IMR-90 (cell line): Measurements from ENCODE around the gene BTN2A1. TPM values are rescaled to one million over a fixed set of nuclear protein-coding genes. Genes with fewer than 3 reads are reported as not detected.

Experiments used
- ATAC-seq: fragments of 200-7000 bp; cut with Tn5 transposase; 2 replicates; pipeline ENCODE4 v1.9.1; 2020; ENCODE audit warnings: low read depth, mild to moderate bottlenecking, moderate library complexity
- BruUV-seq: library from RNA; stranded (reverse); fragments of 400-500 nt; replicated peaks from 2 replicates; lab custom pipeline; 2021; lab: Mats Ljungman, UMichigan
- CTCF ChIA-PET: fragments of 300-600 bp; formaldehyde crosslinking; extraction: SDS; loops from one replicate; lab custom pipeline; 2021; ENCODE audit warnings: antibody characterized with exemption; lab: Yijun Ruan, JAX
- POLR2A ChIA-PET: fragments of 300-600 bp; sonication (Branson Sonifier 250); formaldehyde crosslinking; loops from one replicate; lab custom pipeline; 2022; ENCODE audit warnings: antibody characterized with exemption; ENCODE audit not compliant: unreplicated experiment; lab: Charles Lee
- DNase-seq: peaks from one replicate; pipeline ENCODE4 v3.0.0; 2013
- H2AFZ ChIP-seq: replicated peaks from 2 replicates; pipeline ENCODE3; 2013; ENCODE audit warnings: low read length, mild to moderate bottlenecking; ENCODE audit not compliant: poor library complexity
- H2AK5ac ChIP-seq: 2 replicates; pipeline ENCODE4 v1.6.1; 2013; ENCODE audit warnings: low read depth, low read length, inconsistent platforms
- H2AK9ac ChIP-seq: replicated peaks from 2 replicates; pipeline ENCODE3; 2013; ENCODE audit warnings: mild to moderate bottlenecking, low read depth, low read length, moderate library complexity; ENCODE audit not compliant: poor library complexity
- H2BK120ac ChIP-seq: 2 replicates; pipeline ENCODE4 v1.6.1; 2013; ENCODE audit warnings: low read depth, low read length, inconsistent platforms
- H2BK15ac ChIP-seq: 3 replicates; pipeline ENCODE4 v1.6.1; 2013; ENCODE audit warnings: low read depth, low read length, inconsistent platforms
- H2BK20ac ChIP-seq: 2 replicates; pipeline ENCODE4 v1.6.1; 2013; ENCODE audit warnings: low read depth, mild to moderate bottlenecking, inconsistent platforms, low read length, moderate library complexity
- H2BK5ac ChIP-seq: 2 replicates; pipeline ENCODE4 v1.6.1; 2013; ENCODE audit warnings: mild to moderate bottlenecking, low read depth, low read length, inconsistent platforms; ENCODE audit not compliant: poor library complexity, severe bottlenecking
- H3K14ac ChIP-seq: replicated peaks from 2 replicates; pipeline ENCODE4 v1.6.1; 2013; ENCODE audit warnings: low read depth, low read length, inconsistent platforms
- H3K18ac ChIP-seq: 2 replicates; pipeline ENCODE4 v1.6.1; 2013; ENCODE audit warnings: low read depth, low read length, control low read depth
- H3K23ac ChIP-seq: 2 replicates; pipeline ENCODE4 v1.6.1; 2013; ENCODE audit warnings: low read depth, low read length, inconsistent platforms
- H3K27ac ChIP-seq: 2 replicates; pipeline ENCODE4 v1.5.1; 2013; ENCODE audit warnings: mild to moderate bottlenecking, control low read depth, low read length; ENCODE audit not compliant: insufficient read depth
- H3K27me3 ChIP-seq: 2 replicates; pipeline ENCODE4 v1.6.1; 2013; ENCODE audit warnings: low read length; ENCODE audit not compliant: control insufficient read depth, insufficient read depth
- H3K36me3 ChIP-seq: 2 replicates; pipeline ENCODE4 v1.6.1; 2013; ENCODE audit warnings: low read length, mixed read lengths; ENCODE audit not compliant: control insufficient read depth, insufficient read depth
- H3K4ac ChIP-seq: 2 replicates; pipeline ENCODE4 v1.6.1; 2013; ENCODE audit warnings: low read depth, low read length, inconsistent platforms
- H3K4me1 ChIP-seq: 2 replicates; pipeline ENCODE4 v1.6.1; 2013; ENCODE audit warnings: low read length, mixed read lengths; ENCODE audit not compliant: control insufficient read depth, insufficient read depth
- H3K4me2 ChIP-seq: 2 replicates; pipeline ENCODE4 v1.6.1; 2013; ENCODE audit warnings: low read depth, mild to moderate bottlenecking, control low read depth, low read length, moderate library complexity
- H3K4me3 ChIP-seq: 2 replicates; pipeline ENCODE4 v1.5.1; 2013; ENCODE audit warnings: low read depth, mild to moderate bottlenecking, control low read depth, low read length, moderate library complexity; ENCODE audit not compliant: insufficient read depth
- H3K56ac ChIP-seq: 2 replicates; pipeline ENCODE4 v1.6.1; 2013; ENCODE audit warnings: low read length, inconsistent platforms; ENCODE audit not compliant: insufficient read depth; ENCODE audit errors: extremely low read depth
- H3K79me1 ChIP-seq, 2 experiments: 2 replicates each; pipeline ENCODE4 v1.6.1; 2013; ENCODE audit warnings: low read length in 2 of 2, inconsistent platforms in 1 of 2, low read depth in 1 of 2
- H3K9ac ChIP-seq: 2 replicates; pipeline ENCODE4 v1.6.1; 2013; ENCODE audit warnings: low read depth, low read length, control low read depth
- H3K9me1 ChIP-seq: 2 replicates; pipeline ENCODE4 v1.6.1; 2013; ENCODE audit warnings: low read length, inconsistent platforms; ENCODE audit not compliant: insufficient read depth
- H3K9me3 ChIP-seq: 2 replicates; pipeline ENCODE4 v1.6.1; 2013; ENCODE audit warnings: low read length; ENCODE audit not compliant: control insufficient read depth, insufficient read depth
- H4K20me1 ChIP-seq: 2 replicates; pipeline ENCODE4 v1.6.1; 2013; ENCODE audit warnings: low read length, inconsistent platforms; ENCODE audit not compliant: insufficient read depth
- H4K5ac ChIP-seq: 2 replicates; pipeline ENCODE4 v1.6.1; 2013; ENCODE audit warnings: mild to moderate bottlenecking, low read depth, low read length, control low read depth
- H4K8ac ChIP-seq, 2 experiments: 2 replicates each; pipeline ENCODE4 v1.6.1; 2013; ENCODE audit warnings: low read depth in 2 of 2, low read length in 2 of 2, control low read depth in 1 of 2, inconsistent platforms in 1 of 2
- H4K91ac ChIP-seq: 2 replicates; pipeline ENCODE4 v1.6.1; 2013; ENCODE audit warnings: low read depth, low read length, inconsistent platforms; ENCODE audit not compliant: insufficient read depth
- CEBPB ChIP-seq: IDR thresholded peaks from 2 replicates; pipeline ENCODE4 v1.6.1; 2012; ENCODE audit warnings: low read depth, low read length, improper control_type of control experiment
- CHD1 ChIP-seq: IDR thresholded peaks from 2 replicates; pipeline ENCODE4 v1.6.1; 2012; ENCODE audit warnings: low read depth, low read length, improper control_type of control experiment
- CTCF ChIP-seq: conservative IDR thresholded peaks from 2 replicates; pipeline ENCODE4 v1.5.1; 2012; ENCODE audit warnings: mild to moderate bottlenecking, low read depth, low read length, improper control_type of control experiment
- ELK1 ChIP-seq: fragments of 150-350 bp; IDR thresholded peaks from 2 replicates; pipeline ENCODE4 v1.6.1; 2016; ENCODE audit warnings: low read depth, mild to moderate bottlenecking, low read length, moderate library complexity, borderline replicate concordance
- MAFK ChIP-seq: IDR thresholded peaks from 2 replicates; pipeline ENCODE4 v1.6.1; 2012; ENCODE audit warnings: low read depth, low read length, improper control_type of control experiment
- MAZ ChIP-seq: IDR thresholded peaks from 2 replicates; pipeline ENCODE4 v1.6.1; 2012; ENCODE audit warnings: low read depth, mild to moderate bottlenecking, low read length, improper control_type of control experiment, moderate library complexity, borderline replicate concordance
- MXI1 ChIP-seq: IDR thresholded peaks from 2 replicates; pipeline ENCODE4 v1.6.1; 2012; ENCODE audit warnings: low read depth, mild to moderate bottlenecking, low read length, moderate library complexity, borderline replicate concordance
- NFE2L2 ChIP-seq: fragments of 150-350 bp; IDR thresholded peaks from 2 replicates; pipeline ENCODE4 v1.6.1; 2016; ENCODE audit warnings: low read depth, mild to moderate bottlenecking, low read length
- POLR2A ChIP-seq: IDR thresholded peaks from 2 replicates; pipeline ENCODE4 v1.6.1; 2012; ENCODE audit warnings: mild to moderate bottlenecking, low read depth, low read length
- RAD21 ChIP-seq: IDR thresholded peaks from 2 replicates; pipeline ENCODE4 v1.6.1; 2012; ENCODE audit warnings: low read length, improper control_type of control experiment
- RCOR1 ChIP-seq: IDR thresholded peaks from 2 replicates; pipeline ENCODE4 v1.6.1; 2012; ENCODE audit warnings: mild to moderate bottlenecking, low read length, improper control_type of control experiment; ENCODE audit not compliant: insufficient replicate concordance
- RFX5 ChIP-seq: IDR thresholded peaks from 2 replicates; pipeline ENCODE4 v1.8.0; 2012; ENCODE audit warnings: low read depth, mild to moderate bottlenecking, low read length, moderate library complexity
- SMC3 ChIP-seq: fragments of 150-350 bp; IDR thresholded peaks from 2 replicates; pipeline ENCODE4 v1.6.1; 2016; ENCODE audit warnings: low read depth, mild to moderate bottlenecking, antibody characterized with exemption, low read length, moderate library complexity
- WGBS, 2 experiments: methylation state at CpG; one replicate each; pipeline versions ENCODE4 v1.1.5 to v1.1.7; 2013; ENCODE audit warnings: missing lambda C conversion rate in 2 of 2; ENCODE audit not compliant: insufficient read length in 1 of 2; ENCODE audit errors: extremely low coverage in 2 of 2; 5-methylcytosine and 5-hydroxymethylcytosine counted together
- dilution Hi-C: fragments of 300-500 bp; cut with HindIII; formaldehyde crosslinking; loops from one replicate; pipeline ENCODE4 v1.14.3; 2018; ENCODE audit warnings: low sequenced_read_pairs; ENCODE audit not compliant: unreplicated experiment
- in situ Hi-C: fragments of 300-500 bp; cut with MboI; formaldehyde crosslinking; loops from 3 replicates; pipeline ENCODE4 v1.14.3; 2019; ENCODE audit warnings: low sequenced_read_pairs, inconsistent platforms, mixed read lengths
- intact Hi-C: fragments of 100-400 bp; cut with micrococcal nuclease; formaldehyde crosslinking; loops from 2 replicates; pipeline ENCODE4 v1.10.0; 2022
- polyA plus RNA-seq, 3 experiments: library from polyadenylated mRNA; depleted of rRNA; stranded (reverse); fragments of >200 nt; gene quantifications; 2 replicates each; pipeline ENCODE4 v1.2.3, GENCODE V29; 2012; ENCODE audit warnings: low replicate concordance in 1 of 3
- total RNA-seq: library from RNA; depleted of rRNA; stranded (reverse); fragments of >200 nt; gene quantifications from 2 replicates; pipeline ENCODE4 v1.2.3, GENCODE V29; 2012

The BTN2A1 gene
- total and polyA plus RNA-seq, 2 of the 4 experiments (the other 2 are of a cell fraction) = 13.6 to 40.2 TPM

GRCh38 chr6:26475823-26476729 lies 18.3 kb downstream of the BTN2A1 start:
- Histone ChIP-seq H4K91ac (peak overlapping the region; percentile 73), H3K79me1 (peaks cover 4 to 25% of the 10 kb centered on the region in 2 experiments), H3K23ac (peak overlapping the region; percentile 73), H3K4me1 (peaks cover 21% of the 10 kb centered on the region), H3K14ac (peak overlapping the region; percentile 81), H2BK5ac (peak overlapping the region; percentile 97), H3K27ac (peak overlapping the region; percentile 41), H2BK120ac (peak overlapping the region; percentile 82), H3K9me3 (no peaks in the 10 kb centered on the region; the same call in 1 of the 2 replicates), H2AFZ (peak overlapping the region; percentile 28), H3K27me3 (no peaks in the 10 kb centered on the region), H3K9ac (peak overlapping the region; percentile 5; the same call in 1 of the 2 replicates), H4K8ac (peak overlapping the region; percentile 69 to 96; a peak in 3 of 4 replicates), H3K4me2 (peak overlapping the region; percentile 57), H3K56ac (0 out of 2 replicates have a peak overlapping the region, but pooled peaks have one; percentile 50), H3K18ac (peak overlapping the region; percentile 26; the same call in 1 of the 2 replicates), H2BK15ac (peak overlapping the region; percentile 85; the same call in 2 of the 3 replicates), H3K36me3 (no peaks in the 10 kb centered on the region), H3K9me1 (peaks cover 9% of the 10 kb centered on the region), H2BK20ac (peak overlapping the region; percentile 81), H3K4me3 (no peak overlapping the region), H2AK5ac (peak overlapping the region; percentile 54), H2AK9ac (peak overlapping the region; percentile 39), H4K20me1 (no peaks in the 10 kb centered on the region), H4K5ac (peak overlapping the region; percentile 28; the same call in 1 of the 2 replicates), H3K4ac (peak overlapping the region; percentile 79)
- intact Hi-C loops (no loop called here), dilution Hi-C loops (no loop called here), in situ Hi-C loops (no loop called here)
- WGBS, 2 experiments = 79% methylated on average over 2 of the region's 7 CpGs; no CpG with 5 or more reads in 1 of the 2 experiments
- CTCF ChIA-PET = interaction anchor here (0.6 kb wide), 1 partner anchor 14 kb away, joined by 3 read pairs; no protein-coding TSS in a partner anchor
- ATAC-seq = peak; percentile 9
- DNase-seq = peak; percentile 27
- POLR2A ChIA-PET = no interaction called here
- BruUV-seq = no TSS peak
- no peak for TF ChIP-seq RAD21
- TF ChIP-seq CTCF = no peak
- no peak for TF ChIP-seq SMC3
- TF ChIP-seq POLR2A = no peak
- TF ChIP-seq CEBPB = no peak
- TF ChIP-seq RFX5 = no peak
- no peak for TF ChIP-seq MAZ
- TF ChIP-seq RCOR1 = no peak
- TF ChIP-seq ELK1 = no peak
- TF ChIP-seq MAFK = no peak
- no peak for TF ChIP-seq CHD1
- TF ChIP-seq MXI1 = no peak
- no peak for TF ChIP-seq NFE2L2
